ENCODE results near the gene AEN. TPM values are rescaled to one million over a fixed set of nuclear protein-coding genes. Genes with fewer than 3 reads are reported as not detected.
"Not testable (repeated sequence)": the region's sequence is repeated elsewhere in the genome, so short reads cannot be mapped to it uniquely, and the experiment has no call there.

Gene AEN
- total RNA-seq, 1 donor from 2014 or later: 10.3 TPM

DNA sequence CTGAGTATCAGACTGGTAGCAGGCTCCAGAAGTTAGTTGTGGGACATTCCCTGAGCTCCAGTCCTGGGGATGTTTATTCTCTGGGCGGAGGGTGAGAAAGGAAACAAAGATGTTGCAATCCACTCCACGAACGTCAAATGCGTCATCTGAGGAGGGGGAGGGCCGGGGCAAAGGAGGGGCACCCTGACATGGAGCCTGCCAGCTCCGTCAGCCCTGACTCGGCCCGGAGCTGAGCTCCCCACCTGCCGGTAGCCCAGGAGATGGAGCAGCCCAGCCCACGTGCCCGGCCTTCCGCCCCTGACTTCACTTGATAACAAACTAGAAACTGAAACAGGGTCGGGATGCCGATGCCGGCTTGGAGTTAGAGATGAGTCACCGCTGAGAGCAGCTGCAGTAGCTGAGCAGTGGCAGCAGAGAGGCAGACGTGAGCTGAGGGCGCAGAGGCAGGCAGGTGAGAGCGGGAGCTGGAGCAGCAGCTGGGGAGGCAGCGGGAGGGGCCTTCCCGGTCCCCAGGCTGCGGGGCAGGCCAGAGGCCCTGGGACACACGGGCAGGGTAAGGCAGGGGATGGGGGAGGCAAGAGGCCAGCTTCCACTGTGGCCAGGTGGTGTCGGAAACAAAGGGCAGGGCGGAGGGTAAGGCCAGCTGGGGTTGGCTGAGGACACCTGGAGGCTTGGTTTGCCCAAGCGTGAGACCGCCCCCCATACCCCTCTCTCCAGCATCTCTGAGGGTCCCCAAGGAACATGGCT is 17.7 kb downstream of the AEN start, which contains the start of gene ISG20:
TSS of gene ISG20 (plus strand) at position 391 of the 747 bp plus-strand sequence. CDS start at position 742, 351 bp downstream.
- no peaks in the 10 kb centered on the region for H3K27me3 ChIP-seq (ENCODE audit: low read depth)
- peaks cover 6% of the 10 kb centered on the region for H3K36me3 ChIP-seq
- H3K4me3 ChIP-seq: peak within 1 kb of the TSS; percentile 67
- peak within 1 kb of the TSS; percentile 91 for H3K27ac ChIP-seq (replicated peaks)
- peaks cover 30% of the 10 kb centered on the region for H3K4me1 ChIP-seq
- intact Hi-C loops (cut with micrococcal nuclease): no loop called here
- no peaks in the 10 kb centered on the region for H3K9me3 ChIP-seq (replicated peaks)
- TF ChIP-seq, protein P1, sequence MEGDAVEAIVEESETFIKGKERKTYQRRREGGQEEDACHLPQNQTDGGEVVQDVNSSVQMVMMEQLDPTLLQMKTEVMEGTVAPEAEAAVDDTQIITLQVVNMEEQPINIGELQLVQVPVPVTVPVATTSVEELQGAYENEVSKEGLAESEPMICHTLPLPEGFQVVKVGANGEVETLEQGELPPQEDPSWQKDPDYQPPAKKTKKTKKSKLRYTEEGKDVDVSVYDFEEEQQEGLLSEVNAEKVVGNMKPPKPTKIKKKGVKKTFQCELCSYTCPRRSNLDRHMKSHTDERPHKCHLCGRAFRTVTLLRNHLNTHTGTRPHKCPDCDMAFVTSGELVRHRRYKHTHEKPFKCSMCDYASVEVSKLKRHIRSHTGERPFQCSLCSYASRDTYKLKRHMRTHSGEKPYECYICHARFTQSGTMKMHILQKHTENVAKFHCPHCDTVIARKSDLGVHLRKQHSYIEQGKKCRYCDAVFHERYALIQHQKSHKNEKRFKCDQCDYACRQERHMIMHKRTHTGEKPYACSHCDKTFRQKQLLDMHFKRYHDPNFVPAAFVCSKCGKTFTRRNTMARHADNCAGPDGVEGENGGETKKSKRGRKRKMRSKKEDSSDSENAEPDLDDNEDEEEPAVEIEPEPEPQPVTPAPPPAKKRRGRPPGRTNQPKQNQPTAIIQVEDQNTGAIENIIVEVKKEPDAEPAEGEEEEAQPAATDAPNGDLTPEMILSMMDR (IDR thresholded peaks at IDR 0.05; ENCODE audit: borderline replicate concordance): peak; percentile 48
- DNase-seq: peak; percentile 83

DNA sequence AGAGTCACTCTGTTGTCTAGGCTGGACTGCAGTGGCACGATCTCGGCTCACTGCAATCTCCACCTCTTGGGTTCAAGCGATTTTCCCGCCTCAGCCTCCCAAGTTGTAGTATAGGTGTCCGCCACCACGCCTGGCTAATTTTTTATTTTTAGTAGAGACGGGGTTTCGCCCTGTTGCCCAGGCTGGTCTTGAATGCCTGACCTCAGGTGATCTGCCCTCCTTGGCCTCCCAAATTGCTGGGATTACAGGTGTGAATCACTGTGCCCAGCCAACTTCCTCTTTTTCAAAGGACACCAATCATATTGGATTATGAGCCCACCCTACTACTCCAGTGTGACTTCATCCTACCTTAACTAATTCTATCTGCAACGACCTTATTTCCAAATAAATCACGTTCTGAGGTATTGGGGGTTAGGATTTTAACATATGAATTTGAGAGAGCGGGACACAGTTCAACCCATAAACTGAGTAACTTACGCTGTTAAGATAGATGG is 20.9 kb downstream of the AEN start:
- TF ChIP-seq, protein P1 (IDR thresholded peaks at IDR 0.05; ENCODE audit: borderline replicate concordance): no peak
- Histone ChIP-seq H3K9me3 (replicated peaks) (no peaks in the 10 kb centered on the region), H3K36me3 (no peaks in the 10 kb centered on the region), H3K4me3 (no peak overlapping the region), H3K27me3 (ENCODE audit: low read depth) (no peaks in the 10 kb centered on the region), H3K4me1 (peaks cover 30% of the 10 kb centered on the region), H3K27ac (replicated peaks) (no peak overlapping the region)
- intact Hi-C loops (cut with micrococcal nuclease): no loop called here
- DNase-seq: no peak

DNA sequence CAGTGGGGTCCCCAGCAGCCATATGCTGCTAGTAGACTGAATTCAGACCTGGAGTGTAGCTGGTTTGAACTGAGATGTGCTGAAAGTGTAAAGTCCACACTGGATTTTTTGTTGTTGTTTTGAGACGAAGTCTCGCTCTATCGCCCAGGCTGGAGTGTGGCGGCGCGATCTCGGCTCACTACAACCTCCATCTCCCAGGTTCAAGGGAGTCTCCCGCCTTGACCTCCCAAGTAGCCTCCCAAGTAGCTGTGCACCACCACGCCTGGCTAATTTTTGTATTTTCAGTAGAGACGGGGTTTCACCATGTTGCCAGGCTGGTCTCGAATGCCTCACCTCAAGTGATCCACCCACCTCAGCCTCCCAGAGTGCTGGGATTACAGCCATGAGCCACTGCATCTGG is 21.4 kb downstream of the AEN start:
- H3K9me3 ChIP-seq (replicated peaks); H3K27me3 ChIP-seq (ENCODE audit: low read depth); H3K27ac ChIP-seq (replicated peaks); DNase-seq; intact Hi-C loops (cut with micrococcal nuclease); H3K4me3 ChIP-seq; H3K36me3 ChIP-seq: not testable (repeated sequence)
- peaks cover 29% of the 10 kb centered on the region for H3K4me1 ChIP-seq

DNA sequence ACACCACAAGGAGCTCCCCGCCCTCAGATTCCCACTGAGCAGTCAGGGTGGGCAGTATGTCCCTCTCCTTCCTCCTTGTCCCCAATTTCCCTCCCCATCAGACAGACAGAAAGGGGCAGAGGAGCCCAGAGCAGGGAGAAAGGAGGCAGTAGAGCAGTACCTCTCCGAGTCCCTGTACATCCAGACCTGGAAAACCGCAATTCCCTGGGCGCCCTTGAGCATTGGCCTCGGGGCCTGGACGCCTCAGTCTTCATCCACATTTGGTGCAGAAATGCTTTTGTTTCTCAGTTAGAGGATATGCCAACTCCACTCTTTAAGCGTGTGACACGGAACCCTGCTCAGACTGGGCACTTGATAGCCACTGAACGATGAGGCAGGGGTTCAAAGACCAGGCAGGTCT is 23.6 kb downstream of the AEN start:
- DNase-seq: no peak
- no peak overlapping the region for H3K27ac ChIP-seq (replicated peaks)
- H3K9me3 ChIP-seq (replicated peaks): no peaks in the 10 kb centered on the region
- intact Hi-C loops (cut with micrococcal nuclease): no loop called here
- TF ChIP-seq, protein P1 (IDR thresholded peaks at IDR 0.05; ENCODE audit: borderline replicate concordance): no peak
- peaks cover 29% of the 10 kb centered on the region for H3K4me1 ChIP-seq
- H3K27me3 ChIP-seq (ENCODE audit: low read depth): no peaks in the 10 kb centered on the region
- H3K36me3 ChIP-seq: no peaks in the 10 kb centered on the region
- H3K4me3 ChIP-seq: no peak overlapping the region

DNA sequence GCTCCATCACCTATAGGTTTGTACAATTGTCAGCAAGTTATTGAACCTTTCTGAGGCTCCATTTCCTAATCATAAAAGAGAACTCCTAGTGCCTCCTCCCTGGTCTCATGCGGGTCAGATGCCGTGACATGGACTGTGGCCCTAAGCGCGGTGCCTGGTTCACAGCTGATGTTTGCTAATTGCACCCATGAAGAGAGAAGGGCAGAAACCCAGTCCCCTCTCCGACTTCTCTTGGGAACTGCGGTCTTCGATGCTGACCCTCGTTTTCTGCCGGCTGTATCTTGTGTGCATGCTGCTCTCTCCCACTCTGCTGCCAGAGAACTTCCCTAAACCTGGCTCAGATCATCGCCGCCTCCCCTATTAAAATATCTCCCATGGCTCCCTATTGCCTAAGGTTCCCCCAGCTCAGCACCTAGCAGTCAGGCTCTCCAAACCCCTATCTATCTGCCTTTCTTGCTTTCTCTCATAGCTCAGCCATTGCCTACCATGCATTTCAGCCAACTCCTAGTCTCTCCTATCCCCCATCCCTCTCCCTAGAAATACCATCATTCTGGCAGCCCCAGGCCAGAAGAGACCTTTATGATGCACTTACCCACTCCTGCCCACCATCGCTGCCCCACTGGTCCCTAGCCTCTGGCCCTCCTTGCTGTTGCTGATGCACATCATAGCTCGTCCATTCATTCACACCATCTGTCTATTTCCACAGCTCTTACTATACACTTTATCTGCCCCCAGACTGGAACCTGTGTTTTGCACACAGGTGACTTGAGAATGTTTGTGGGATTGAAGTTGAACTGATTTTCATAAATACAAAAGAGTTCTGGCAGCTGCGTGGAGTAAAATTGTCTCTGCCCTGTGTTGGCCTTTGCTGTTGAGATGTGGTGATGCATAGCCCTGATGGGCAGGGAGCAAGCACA is 24.3 kb downstream of the AEN start:
- intact Hi-C loops (cut with micrococcal nuclease): no loop called here
- peaks cover 28% of the 10 kb centered on the region for H3K4me1 ChIP-seq
- no peaks in the 10 kb centered on the region for H3K9me3 ChIP-seq (replicated peaks)
- H3K27me3 ChIP-seq (ENCODE audit: low read depth): no peaks in the 10 kb centered on the region
- no peak for DNase-seq
- TF ChIP-seq, protein P1 (IDR thresholded peaks at IDR 0.05; ENCODE audit: borderline replicate concordance): no peak
- no peak overlapping the region for H3K27ac ChIP-seq (replicated peaks)
- H3K36me3 ChIP-seq: no peaks in the 10 kb centered on the region
- no peak overlapping the region for H3K4me3 ChIP-seq

Data from left ventricle myocardium inferior (tissue), 1 donor.